Brain microvascular endothelial cell (primary cell): ENCODE results near the gene IFNB1.

Experiments
- DNase-seq: peaks from one replicate; pipeline ENCODE4 v3.0.0-alpha.2; 2020
- H3K27ac ChIP-seq: fragments of 250-450 bp; sonication (Bioruptor Pico); 2 replicates; pipeline ENCODE4 v1.5.1; 2020; ENCODE audit warnings: mild to moderate bottlenecking, moderate library complexity
- H3K27me3 ChIP-seq: fragments of 250-450 bp; sonication (Bioruptor Pico); replicated peaks from 2 replicates; pipeline ENCODE4 v1.5.1; 2020; ENCODE audit warnings: mild to moderate bottlenecking
- H3K36me3 ChIP-seq: fragments of 250-450 bp; sonication (Bioruptor Pico); replicated peaks from 2 replicates; pipeline ENCODE4 v1.5.1; 2020; ENCODE audit warnings: mild to moderate bottlenecking
- H3K4me3 ChIP-seq: 2 replicates; pipeline ENCODE4 v1.5.1; 2011; ENCODE audit warnings: low read depth, mild to moderate bottlenecking, control low read depth, low read length, moderate library complexity
- CTCF ChIP-seq: IDR thresholded peaks from 2 replicates; pipeline ENCODE4 v1.5.1; 2011; ENCODE audit warnings: low read depth, mild to moderate bottlenecking, moderate library complexity, low read length, control low read depth, inconsistent platforms; ENCODE audit errors: missing control alignments
- in situ Hi-C: cut with HindIII; loops from 2 replicates; pipeline ENCODE4 v1.10.0; 2017; ENCODE audit warnings: low sequenced_read_pairs, low pct_ligation_motif_present

Gene IFNB1

GRCh38 chr9:21077781-21078180 lies at the start of gene IFNB1:
IFNB1 (minus strand) TSS chr9:21077942; CDS start chr9:21077869, 73 bp downstream.
- no peak within 1 kb of the TSS for H3K4me3 ChIP-seq
- no peak for TF ChIP-seq CTCF
- in situ Hi-C loops: no loop called here

GRCh38 chr9:21121595-21122251 lies 44.0 kb upstream of the IFNB1 start:
- in situ Hi-C loops: no loop called here
- H3K36me3 ChIP-seq: no peaks in the 10 kb centered on the region
- H3K4me3 ChIP-seq: no peak overlapping the region
- TF ChIP-seq CTCF: no peak
- no peak for DNase-seq
- no peak overlapping the region for H3K27ac ChIP-seq
- H3K27me3 ChIP-seq: no peaks in the 10 kb centered on the region

More at GRCh38 chr9:21077781-21078180, at the start of gene IFNB1:
- no peak within 1 kb of the TSS for H3K27ac ChIP-seq
- no peak for DNase-seq
- no peaks in the 10 kb centered on the region for H3K36me3 ChIP-seq
- no peaks in the 10 kb centered on the region for H3K27me3 ChIP-seq

- no peak overlapping the region for H3K4me3 ChIP-seq
- H3K27ac ChIP-seq: no peak overlapping the region
- H3K27me3 ChIP-seq: no peaks in the 10 kb centered on the region
- no peaks in the 10 kb centered on the region for H3K36me3 ChIP-seq
- TF ChIP-seq CTCF: no peak
- in situ Hi-C loops: no loop called here
- DNase-seq: no peak
Observed at GRCh38 chr9:21121079-21121478, 43.3 kb upstream of the IFNB1 start.

- Histone ChIP-seq H3K36me3 (no peaks in the 10 kb centered on the region), H3K27me3 (no peaks in the 10 kb centered on the region), H3K4me3 (no peak overlapping the region), H3K27ac (no peak overlapping the region)
- no peak for TF ChIP-seq CTCF
- DNase-seq: no peak
- in situ Hi-C loops: no loop called here
Observed at GRCh38 chr9:21119093-21119770, 41.5 kb upstream of the IFNB1 start.

- TF ChIP-seq CTCF: no peak
- no peak for DNase-seq
- Histone ChIP-seq H3K4me3 (no peak overlapping the region), H3K27me3 (no peaks in the 10 kb centered on the region), H3K36me3 (no peaks in the 10 kb centered on the region), H3K27ac (no peak overlapping the region)
- in situ Hi-C loops: no loop called here
Observed at GRCh38 chr9:21114311-21114710, 36.6 kb upstream of the IFNB1 start.
